Suppressor macrophage (primary cell): ENCODE measurements around the gene CLSTN1.

Experiments used
- DNase-seq, 4 experiments: peaks; one replicate each; pipeline ENCODE4 v3.0.0-alpha.2; 2020 to 2022

The CLSTN1 gene

DNA sequence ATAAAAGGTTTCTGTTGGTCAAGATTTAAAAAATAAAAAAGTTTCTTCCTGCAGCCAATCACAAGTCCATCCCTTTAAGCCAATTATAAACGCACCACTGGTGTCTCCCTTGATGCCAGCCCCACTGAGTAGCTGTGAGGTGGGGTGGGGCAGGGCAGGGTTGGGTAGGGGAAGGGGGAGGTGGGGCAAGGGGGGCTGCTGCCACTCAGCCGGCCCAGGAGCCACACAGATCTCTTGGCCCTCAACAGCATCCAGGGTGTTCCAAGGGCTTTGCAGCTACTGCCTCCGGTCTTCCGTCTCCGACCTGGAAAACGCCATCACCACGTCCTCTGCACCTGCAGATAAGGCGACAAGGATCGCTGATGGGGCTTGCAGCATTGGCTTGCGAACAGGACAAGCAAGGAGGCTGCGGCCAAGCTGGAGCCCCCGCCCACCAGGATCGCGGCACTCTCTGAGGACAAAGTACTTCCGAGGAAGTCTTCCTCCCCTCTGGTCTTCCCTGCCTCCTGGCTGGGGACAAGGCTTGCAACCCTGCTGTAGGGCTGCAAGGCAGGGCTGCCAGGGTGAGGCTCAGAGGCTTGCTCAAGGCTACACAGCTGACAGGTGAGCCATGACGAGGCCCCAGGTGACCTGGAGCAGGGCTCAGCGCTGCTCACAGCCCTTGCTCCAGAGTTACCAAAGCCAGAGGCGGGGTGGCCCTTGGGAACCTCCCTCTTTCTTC, 26.8 kb upstream of the CLSTN1 start:
- no peak for DNase-seq

DNA sequence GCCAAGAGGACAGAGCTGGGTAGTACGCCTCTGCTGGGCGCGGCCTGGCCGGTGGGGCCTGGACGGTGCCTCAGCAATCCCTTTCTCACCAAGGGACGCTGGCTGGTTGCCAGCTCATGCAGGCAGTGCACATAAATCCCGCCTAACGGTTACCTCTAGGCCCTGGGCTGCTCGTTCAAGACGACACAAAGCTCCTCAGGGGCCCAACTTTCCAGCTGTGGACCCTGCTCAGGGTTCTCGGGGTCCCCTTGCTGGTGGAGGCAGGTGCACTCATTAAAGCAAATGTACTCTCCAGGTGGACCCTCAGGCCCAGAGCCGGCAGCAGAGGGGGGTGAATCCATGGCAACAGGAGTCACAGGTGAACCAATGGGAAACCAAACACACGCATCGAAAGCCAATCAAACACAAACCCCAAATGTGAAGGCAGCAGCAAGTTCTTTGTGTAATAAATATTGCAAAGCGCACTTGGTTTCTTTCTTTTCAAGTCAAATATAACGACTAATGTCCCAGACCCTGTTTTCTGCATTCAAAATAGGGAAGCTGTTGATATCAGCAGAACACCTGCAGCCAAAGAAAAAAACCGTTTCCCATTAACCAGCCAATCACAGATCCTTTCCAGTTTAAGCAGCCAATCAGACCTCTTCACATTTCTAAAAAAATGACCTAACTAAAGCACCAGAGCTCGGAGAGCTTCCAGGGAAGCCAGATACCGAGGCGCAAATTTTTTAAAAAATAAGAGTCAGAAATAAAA, 26.1 kb upstream of the CLSTN1 start:
- no peak for DNase-seq

DNA sequence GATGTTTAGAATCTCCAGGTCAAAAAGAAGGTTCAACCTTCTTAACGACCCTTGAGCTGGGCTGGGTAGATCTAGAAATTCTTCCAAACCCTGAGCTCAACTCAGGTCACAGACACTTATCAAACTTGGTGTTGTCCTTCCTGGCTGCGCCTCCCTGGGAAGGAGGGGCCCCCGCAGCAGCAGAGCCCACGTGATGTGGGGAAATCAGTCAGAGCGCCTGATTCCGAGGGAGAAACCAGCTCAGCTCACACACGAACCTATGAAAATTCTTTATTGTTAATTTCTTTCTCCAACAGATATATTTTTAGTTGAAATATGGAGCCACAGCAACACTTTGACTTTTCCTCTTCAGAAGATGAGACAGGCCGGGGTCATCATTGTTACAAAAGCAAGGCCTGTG, 24.3 kb upstream of the CLSTN1 start:
- DNase-seq: peak; percentile 25 to 64 (median 54)

DNA sequence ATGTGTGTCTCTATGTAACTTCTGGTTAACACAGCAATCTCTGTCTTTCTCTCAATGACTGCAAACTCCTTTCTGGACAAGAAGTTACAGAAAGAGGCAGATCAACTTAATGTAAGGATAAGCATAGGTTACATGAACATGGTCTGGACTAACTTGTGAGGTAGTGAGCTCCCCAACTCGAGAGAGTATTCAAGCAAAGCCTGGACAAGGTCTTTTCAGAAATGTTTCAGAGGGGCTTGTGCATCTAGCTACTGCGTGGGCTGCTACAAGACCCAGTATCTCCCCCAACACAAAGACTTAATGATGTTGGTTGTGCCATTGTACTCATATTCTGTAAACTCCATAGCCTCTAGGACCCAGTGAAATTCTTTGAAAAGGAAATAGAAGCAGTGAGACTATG, 23.5 kb upstream of the CLSTN1 start:
- no peak for DNase-seq

DNA sequence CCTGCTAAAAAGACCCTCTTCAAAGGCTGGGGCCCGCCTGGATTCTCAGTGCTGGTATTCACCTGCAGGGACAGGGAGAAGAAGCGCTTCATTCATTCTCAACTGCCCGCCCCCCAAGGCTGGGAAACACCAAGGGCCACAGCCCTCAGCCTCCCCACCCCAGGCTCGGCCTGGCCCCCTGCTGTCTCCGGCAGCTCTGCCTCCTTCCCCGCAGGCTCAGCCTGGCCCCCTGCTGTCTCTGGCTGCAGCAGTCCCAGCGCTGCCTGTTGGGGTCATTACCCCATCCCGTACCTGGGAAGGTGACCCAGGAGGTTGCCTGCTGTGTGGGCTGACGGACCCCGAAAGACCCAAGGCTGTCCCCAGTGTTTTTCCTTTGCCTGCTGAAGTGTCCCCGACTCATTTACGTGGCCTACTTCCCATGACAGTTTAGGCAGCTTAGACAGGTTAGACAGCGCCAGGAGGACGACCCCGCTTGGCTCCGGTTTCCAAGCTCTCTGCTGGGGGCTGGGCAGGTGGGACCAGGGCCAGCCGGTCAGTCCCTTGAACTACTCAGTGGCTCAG, 22.9 kb upstream of the CLSTN1 start:
- no peak for DNase-seq

DNA sequence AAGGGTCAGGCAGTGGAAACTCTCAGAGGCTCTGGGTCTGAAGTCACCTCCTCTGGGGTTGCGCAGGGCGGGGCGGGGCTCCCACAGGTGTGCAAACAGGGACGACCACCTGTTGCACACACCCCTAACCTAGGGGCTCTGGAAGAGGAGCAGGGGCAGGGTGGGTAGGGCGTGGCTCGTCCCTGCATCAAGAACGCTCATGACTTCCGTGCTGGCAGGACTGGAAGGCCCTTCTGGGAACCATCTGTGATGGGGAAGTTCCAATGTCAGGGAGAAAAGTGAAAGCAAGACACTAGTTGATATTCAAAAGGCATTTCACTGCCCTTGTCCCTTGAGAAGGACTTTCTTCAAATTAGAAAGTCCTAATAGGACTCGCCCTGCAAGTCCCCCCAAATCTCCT, 22.1 kb upstream of the CLSTN1 start:
- peak in 3 of 4 experiments; percentile 42 to 55 (median 49) for DNase-seq

DNA sequence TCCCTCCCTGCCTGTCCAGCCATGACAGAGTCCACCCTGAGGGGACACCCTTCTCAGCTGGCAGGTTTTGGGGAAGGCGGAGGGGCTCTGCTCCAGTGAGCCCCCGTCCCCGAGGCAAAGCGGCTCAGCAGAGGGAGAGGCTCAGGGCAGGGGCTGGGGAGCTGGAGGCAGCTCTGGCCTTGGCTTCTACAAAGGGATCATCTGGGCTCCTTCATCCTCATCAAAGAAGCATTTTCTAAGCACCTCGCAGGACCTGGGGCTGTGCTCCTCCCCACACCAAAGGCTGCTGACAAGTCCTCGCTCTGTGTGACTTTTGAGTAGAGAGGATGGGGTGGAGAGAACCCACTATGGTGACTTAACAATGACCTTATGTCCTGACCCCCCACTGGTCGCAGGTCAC, 21.0 kb upstream of the CLSTN1 start:
- no peak for DNase-seq

DNA sequence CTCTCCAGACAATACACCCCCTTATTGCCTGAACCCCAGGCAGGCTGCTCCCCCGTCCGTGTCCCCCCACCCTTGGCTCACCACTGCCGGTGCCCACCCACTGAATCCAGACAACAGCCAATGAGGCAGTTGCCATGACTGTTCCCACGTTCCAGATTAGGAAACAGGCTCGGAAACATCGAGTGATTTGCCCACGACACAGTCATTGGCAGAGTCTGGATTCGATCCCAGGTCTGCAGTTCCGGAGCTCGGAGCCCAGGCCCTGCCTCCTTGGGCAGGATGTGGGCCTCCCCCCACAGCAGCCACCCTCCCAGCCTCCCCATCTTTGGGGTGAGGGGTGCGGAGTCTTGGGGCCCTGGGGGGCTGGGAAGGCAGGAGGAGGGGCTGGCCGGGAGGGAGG, 20.3 kb upstream of the CLSTN1 start:
- DNase-seq: no peak

DNA sequence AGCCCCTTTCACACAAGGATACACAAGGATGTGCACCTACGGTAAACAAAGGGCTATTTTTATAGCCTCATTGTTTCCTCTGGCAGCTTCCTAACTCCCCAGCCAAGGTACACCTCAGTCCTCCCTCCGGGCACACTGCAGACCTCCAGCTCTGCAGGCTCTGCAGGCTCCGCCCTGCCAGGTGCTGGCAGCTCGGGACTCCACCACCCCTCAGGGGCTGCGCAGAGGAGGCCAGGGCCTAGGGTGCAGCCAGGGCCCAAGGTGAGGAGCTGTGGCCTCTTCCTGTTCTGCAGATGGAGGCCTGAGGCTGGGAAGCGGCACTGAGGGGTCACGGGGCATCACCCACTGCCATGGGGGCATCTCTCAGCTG, 19.8 kb upstream of the CLSTN1 start:
- no peak for DNase-seq

DNA sequence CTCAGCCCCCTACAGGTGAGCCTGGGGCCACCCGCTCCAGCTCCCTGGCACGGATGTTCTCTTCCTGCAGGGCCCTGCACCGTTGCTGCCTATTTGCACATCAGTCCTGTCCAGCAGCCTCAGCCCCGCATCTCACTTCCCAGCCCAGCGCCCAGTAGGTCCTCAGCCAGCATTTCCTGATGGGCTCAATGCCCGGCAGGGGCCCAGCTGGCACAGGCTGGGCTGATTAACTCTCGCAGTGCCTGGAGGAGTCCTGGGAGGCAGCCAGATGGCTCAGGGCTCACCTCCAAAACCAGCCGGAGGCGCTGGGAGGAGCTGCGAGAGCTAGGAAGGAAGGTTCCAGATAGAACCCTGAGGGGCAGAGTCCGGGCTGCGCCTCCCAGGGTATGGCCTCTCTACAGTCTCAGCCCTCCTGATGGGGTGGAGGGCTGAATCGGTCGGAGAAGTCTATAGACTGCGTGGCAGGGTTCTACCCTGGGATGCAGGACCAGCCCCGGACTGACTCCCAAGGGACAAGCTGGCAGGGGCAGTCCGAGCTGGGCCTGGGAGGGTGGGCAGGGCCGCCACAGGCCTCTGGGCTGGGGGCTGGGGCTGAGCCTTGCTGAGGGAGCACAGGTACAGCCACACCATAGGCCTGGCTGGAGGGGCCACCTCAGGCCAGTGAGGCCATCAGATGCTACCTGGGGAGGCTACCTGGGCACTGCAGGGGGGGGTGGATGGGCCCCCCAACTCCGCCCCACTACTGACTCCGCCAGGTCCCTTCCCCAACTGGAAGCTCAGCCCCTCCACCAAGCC, 19.2 kb upstream of the CLSTN1 start:
- DNase-seq: no peak

DNA sequence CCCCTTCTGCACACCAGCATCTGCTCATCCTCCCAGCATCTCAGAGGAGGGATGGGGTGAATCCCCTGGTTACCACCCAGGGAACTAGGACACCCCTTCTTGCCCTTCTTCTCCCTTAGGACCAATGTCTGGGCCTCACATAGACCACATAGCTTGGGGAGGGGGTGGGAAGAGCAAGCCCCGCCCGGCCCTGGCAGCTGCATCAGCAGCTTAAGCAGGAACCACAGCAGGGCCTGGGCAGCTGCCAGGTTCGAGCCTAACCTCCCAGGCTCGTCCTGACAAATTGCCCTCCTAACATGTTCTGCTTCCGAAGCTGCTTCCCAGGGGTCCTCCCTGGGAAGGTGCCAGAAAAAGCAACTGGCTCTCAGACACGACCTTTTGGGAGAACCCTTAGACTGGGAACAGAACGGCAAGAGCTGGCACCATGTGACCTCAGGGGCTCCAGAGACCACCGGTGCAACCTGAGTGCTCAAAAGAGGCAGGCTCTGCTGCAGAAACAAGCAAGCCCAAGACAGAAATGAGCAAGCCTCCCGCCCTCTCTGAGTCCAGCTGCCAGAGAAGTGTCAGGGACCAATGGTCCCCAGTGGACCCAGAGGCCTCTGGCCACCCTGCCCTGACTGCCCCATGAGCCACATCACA, 18.4 kb upstream of the CLSTN1 start:
- no peak for DNase-seq

DNA sequence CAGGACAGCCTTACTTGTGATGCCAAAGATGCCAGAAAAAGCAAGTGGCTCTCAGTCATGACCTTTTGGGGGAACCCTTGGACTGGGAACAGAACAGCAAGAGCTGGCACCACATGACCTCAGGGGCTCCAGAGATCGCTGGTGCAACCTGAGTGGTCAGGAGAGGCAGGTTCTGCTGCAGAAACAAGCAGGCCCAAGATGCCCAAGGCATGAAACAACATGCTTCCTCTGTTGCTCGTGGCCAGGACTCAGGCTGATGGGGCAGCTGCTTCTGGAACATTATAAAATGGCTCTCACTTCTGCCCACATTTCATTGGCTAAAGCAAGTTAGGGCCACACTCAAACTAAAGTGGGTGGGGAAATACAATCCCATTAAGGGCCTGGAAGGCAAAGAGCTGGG, 17.7 kb upstream of the CLSTN1 start:
- DNase-seq: no peak

DNA sequence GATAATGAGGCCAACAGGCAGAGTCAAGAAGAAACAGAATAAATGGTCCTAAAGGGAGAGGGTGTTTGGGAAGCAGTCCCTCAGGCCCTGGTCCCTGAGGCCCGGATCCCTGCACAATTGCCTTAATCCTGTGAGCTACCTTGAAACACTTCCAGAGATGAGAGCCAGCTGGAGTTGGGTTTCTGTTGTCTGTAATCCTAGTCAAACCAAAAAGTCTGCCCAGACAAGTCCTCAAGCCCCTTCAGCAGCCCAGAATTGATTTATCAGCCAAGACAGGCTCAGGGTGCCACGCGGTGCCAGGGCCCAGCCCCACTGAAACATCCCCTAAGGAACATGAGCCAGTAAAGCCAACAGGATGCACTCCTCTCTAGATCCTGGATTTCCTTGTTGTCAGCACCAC, 16.4 kb upstream of the CLSTN1 start:
- no peak for DNase-seq

DNA sequence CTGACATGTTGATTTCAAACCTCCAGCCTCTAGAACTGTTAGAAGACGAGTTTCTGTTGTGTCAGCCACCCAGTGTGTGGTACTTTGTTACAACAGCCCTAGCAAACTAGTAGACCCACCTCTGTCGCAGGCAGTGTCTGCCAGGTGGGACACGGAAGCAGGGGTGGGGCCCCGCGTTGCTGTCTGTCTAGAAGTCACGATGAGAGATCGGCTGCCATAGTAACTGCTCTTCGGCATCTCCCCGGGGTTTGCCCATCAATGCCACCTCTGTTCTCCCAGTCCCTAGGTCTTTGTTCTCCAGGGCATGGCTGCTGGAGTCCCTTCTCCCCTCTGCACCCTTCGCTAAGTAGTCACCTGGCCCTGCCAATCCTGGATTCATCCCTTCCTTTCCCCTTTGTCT, 15.2 kb upstream of the CLSTN1 start:
- DNase-seq: no peak

DNA sequence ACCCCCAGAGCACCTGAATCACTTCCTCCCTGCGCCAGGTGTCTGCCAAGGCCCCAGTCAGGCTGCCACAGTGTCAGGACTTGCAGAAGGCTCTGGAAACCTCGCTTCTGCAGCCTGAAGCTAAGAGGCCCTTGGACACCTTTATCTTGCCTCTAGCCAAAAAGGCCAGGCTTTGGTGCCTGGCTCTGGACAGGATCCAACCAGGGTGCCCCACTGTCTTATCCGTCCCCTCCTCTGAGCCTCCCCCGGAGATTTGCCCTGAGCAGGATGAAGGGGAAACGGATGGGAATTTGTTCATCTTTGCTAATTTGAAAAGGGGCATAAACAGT, 12.8 kb upstream of the CLSTN1 start:
- no peak for DNase-seq

DNA sequence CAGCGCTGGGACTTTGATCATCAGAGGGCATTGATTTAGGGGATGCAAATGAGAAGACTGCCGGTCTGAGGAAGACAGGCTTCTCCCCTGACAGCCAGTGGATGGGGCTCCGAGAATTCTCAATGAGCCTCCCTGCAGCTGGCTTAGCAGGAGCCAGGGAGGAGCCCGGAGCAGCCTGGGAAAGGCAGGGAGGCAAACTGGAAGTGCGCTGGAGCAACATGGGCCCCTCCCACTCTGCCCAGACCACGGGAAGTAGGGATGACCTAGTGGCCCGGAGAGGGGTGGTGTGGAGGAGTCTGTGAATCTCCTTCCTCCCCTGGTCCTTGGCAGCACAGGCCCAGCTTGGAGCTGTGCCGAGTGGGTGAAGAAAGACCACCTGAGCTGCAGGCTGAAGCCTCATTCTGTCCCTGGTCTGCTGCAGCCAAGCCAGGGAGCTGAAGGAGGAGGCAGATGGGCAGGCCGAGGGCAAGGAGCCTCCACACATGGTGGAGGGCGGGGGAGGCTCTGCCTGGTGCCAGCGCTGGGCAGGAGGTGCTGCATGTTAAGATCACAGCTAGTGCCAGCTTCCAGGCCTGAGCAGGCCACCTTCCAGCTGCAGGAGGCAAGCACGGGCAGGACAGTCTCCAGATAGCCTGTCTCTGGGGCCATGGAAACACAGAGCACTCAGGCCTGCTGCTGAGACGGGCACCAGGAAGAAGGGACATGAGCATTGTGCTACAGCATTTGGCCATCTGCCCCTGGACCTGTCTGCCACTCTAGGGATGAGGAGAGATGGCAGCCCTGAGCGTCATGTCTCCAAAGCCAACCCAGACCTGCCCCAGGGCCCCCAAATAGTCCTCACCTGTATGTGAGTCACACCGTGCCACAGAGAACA, 12.2 kb upstream of the CLSTN1 start:
- no peak for DNase-seq

DNA sequence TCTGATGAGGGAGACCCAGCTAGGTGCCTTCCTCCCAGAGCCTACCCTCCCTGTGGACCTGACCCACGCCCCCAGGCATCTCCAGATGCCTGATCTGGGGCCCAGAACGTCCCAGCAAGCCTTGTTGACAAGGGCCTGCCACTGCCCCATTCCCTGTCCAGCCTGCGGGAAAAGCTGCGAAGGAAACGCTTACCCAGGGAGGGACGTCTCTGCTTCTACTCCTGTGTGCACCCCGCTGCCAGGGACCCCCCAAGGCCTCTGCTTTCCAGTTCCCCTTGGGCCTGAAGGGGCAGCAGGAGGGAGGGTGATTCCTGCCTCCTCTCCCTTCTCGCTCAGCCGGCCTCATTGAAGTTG, 11.6 kb upstream of the CLSTN1 start:
- no peak for DNase-seq

DNA sequence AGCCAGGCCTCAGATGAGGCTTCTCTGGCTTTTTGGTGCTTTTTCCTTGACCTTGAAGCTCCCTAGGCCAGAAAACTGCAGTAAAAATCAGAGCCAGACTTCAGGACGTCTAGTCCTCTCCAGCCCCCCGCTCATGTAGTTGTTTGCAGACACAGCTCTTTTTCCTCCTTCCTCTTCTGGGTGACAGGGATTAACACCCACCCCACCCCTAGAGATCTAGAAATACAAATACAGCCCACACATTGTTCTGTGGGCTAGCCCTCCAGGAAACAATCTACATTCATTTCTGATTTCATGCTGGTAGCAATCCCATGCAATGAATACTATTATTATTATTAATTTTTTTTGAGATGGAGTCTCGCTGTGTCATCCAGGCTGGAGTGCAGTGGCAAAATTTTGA, 9.9 kb upstream of the CLSTN1 start:
- DNase-seq: peak in 3 of 4 experiments; percentile 18 to 44 (median 38)

DNA sequence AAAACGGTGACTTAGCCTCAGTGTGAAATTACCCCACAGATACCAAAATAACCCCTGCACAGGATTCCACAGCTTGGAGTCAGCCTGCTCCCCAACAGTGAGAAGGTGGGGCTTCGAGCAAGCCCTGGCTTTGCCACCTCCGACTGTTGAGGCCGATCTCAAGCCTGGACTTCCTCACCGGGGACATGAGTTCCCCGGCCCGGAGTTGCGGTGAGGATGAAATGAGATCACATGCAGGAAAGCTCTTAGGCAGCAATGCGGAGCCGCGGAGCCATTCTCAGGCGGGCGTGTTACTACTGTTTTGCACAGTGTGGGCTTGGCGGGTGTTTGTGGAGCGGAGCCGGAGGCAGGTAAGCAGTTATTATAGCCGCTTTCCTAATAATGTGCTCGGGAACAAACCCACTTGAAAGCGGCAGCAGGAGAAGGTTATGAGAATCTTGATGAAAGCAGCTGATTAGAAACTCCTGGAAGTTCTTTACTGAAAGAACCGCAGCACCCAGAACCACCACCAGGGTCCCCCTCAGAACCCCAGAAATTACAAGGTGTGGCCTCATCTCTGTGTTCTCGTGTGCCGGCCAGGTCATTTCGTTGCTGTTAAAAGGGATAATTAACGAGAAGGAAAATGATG, 3.9 kb upstream of the CLSTN1 start:
- peak; percentile 42 to 67 (median 56) for DNase-seq

DNA sequence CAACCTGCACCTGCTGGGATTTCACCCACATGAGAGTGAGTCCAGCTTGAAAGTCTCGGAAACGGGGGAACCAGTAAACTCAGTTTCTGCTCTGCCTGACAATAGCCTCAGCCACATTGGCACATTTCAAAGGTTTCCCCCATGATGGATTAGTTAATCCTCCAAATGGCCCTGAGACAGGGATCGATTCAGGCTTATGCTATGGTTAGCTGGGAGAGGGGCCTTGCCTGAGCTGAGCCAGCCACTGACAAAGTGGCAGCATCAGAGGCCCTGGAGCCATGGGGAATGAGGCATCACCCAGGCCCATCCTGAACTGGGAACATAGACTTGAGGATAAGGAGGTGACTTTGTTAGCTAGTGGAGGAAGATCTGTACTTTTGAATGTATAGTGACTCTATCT, 2.9 kb upstream of the CLSTN1 start:
- DNase-seq: no peak

DNA sequence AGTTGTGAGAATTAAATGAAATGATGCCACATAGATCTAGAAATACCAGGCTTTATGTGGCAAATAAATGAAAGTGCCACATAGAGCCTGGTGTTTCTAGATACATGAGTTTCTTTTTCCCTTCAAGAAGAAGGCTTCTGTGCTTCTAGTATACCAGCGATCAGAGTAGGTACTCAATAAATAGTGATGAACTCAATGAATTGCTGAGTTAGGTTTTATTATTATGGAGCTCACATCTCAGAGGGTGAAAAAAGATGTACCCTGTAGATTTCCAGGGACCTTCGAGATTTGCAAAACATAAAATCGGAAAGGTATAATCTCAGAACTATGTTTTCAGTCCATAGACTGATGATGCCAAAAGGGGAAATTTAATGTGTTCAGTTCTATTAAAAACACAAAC, 2.3 kb upstream of the CLSTN1 start:
- no peak for DNase-seq
